Karpas-422 (cell line): ENCODE results near the gene GSK3A. TPM values are rescaled to one million over a fixed set of nuclear protein-coding genes. Genes with fewer than 3 reads are reported as not detected.

Source experiments
- DNase-seq: peaks from one replicate; pipeline ENCODE4 v3.0.0-alpha.2; 2015
- H2AFZ ChIP-seq: fragments of 200-600 bp; sonication (generic); 2 replicates; pipeline ENCODE4 v1.6.1; 2014; ENCODE audit warnings: antibody characterized with exemption, low read length, mixed read lengths
- H3K27ac ChIP-seq: fragments of 200-600 bp; sonication (generic); 2 replicates; pipeline ENCODE4 v1.5.1; 2014; ENCODE audit warnings: mild to moderate bottlenecking, low read length, moderate library complexity
- H3K27me3 ChIP-seq: fragments of 200-600 bp; sonication (generic); 2 replicates; pipeline ENCODE4 v1.6.1; 2014; ENCODE audit warnings: low read length, mixed read lengths
- H3K36me3 ChIP-seq: fragments of 200-600 bp; sonication (generic); 2 replicates; pipeline ENCODE4 v1.6.1; 2014; ENCODE audit warnings: low read length, mixed read lengths; ENCODE audit not compliant: insufficient read depth
- H3K4me1 ChIP-seq: fragments of 200-600 bp; sonication (generic); 2 replicates; pipeline ENCODE4 v1.6.1; 2014; ENCODE audit warnings: mild to moderate bottlenecking, low read length, mixed read lengths
- H3K4me2 ChIP-seq: fragments of 200-600 bp; sonication (generic); 2 replicates; pipeline ENCODE4 v1.6.1; 2014; ENCODE audit warnings: low read length, low read depth, mild to moderate bottlenecking; ENCODE audit not compliant: poor library complexity, severe bottlenecking
- H3K4me3 ChIP-seq: fragments of 200-600 bp; sonication (generic); 2 replicates; pipeline ENCODE4 v1.5.1; 2014; ENCODE audit warnings: mild to moderate bottlenecking, antibody characterized with exemption, low read length, mixed read lengths
- H3K79me2 ChIP-seq: fragments of 200-600 bp; sonication (generic); 2 replicates; pipeline ENCODE4 v1.6.1; 2014; ENCODE audit warnings: mild to moderate bottlenecking, low read length, mixed read lengths
- H3K9ac ChIP-seq: fragments of 200-600 bp; sonication (generic); 2 replicates; pipeline ENCODE4 v1.6.0; 2014; ENCODE audit warnings: low read length
- H3K9me2 ChIP-seq: fragments of 200-600 bp; sonication (generic), shearing (Covaris generic); replicated peaks from 2 replicates; pipeline ENCODE4 v1.6.0; 2014; ENCODE audit warnings: mild to moderate bottlenecking, low read length, moderate library complexity; ENCODE audit not compliant: insufficient read depth
- H3K9me3 ChIP-seq: fragments of 300-700, 200-600 bp; sonication (generic); 2 replicates; pipeline ENCODE4 v1.6.1; 2014; ENCODE audit warnings: low read length, mixed read lengths
- H4K20me1 ChIP-seq: fragments of 200-600 bp; sonication (generic); 2 replicates; pipeline ENCODE4 v1.6.1; 2014; ENCODE audit warnings: mild to moderate bottlenecking, antibody characterized with exemption, low read length, low read depth; ENCODE audit not compliant: insufficient read depth
- total RNA-seq: library from RNA; depleted of rRNA; stranded (reverse); fragments of >200 nt; shearing (Covaris generic); gene quantifications from 2 replicates; pipeline ENCODE4 v1.2.3, GENCODE V29; 2014; ENCODE audit warnings: low replicate concordance; rRNA removed

The GSK3A gene
- total RNA-seq, 1 experiment from 2014 or later = 29.3 TPM

DNA sequence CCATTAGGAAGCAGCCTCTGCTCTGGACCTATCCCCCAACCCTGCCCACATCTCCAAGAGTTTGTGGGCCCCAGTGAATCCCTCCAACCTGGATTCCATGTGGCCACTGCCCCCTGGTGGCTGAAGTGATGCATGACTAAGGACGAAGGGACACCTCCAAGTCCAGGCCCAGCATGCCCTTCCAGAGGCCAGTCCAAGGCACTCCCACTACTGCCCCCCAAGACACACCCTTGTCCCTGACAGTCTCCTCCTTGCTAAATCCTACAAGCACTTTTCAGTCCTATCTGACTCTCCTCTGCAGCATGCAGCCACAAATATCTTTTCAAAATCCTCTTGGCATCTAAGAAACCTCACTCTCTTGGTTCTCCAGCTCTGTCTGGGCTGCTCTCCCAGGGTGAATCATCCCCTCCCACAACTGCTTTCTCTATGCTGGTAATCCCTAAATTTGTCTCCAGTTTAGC, 58.0 kb downstream of the GSK3A start:
- no peak overlapping the region for H3K27ac ChIP-seq
- H2AFZ ChIP-seq = no peak overlapping the region
- peaks cover 26% of the 10 kb centered on the region for H3K4me1 ChIP-seq
- H3K9ac ChIP-seq = no peak overlapping the region
- H3K4me2 ChIP-seq = no peak overlapping the region
- H3K4me3 ChIP-seq = no peak overlapping the region
- H4K20me1 ChIP-seq = no peaks in the 10 kb centered on the region
- H3K27me3 ChIP-seq = no peaks in the 10 kb centered on the region
- no peaks in the 10 kb centered on the region for H3K36me3 ChIP-seq
- no peaks in the 10 kb centered on the region for H3K9me2 ChIP-seq
- no peaks in the 10 kb centered on the region for H3K9me3 ChIP-seq
- peak; percentile 90 for DNase-seq
- H3K79me2 ChIP-seq = no peaks in the 10 kb centered on the region

Other genes with a start within 250 kb of the GSK3A start
- gene ATP1A3, start 248.4 kb downstream of the GSK3A start, total RNA-seq = 22.4 and 26.6 TPM in 2 replicates
- 0.07 and 1.4 TPM in 2 replicates for gene GRIK5, start 172.4 kb downstream of the GSK3A start, total RNA-seq
- 15.1 and 23.5 TPM in 2 replicates for gene ZNF574, start 166.4 kb downstream of the GSK3A start, total RNA-seq
- gene POU2F2, start 110.2 kb downstream of the GSK3A start, total RNA-seq = 61.9 and 69.4 TPM in 2 replicates
- gene DEDD2, start 24.9 kb downstream of the GSK3A start, total RNA-seq = 16.3 and 42.7 TPM in 2 replicates
- 3.4 and 9.1 TPM in 2 replicates for gene ZNF526, start 22.3 kb downstream of the GSK3A start, total RNA-seq
- 36.4 and 53.6 TPM in 2 replicates for gene ERF, start 12.5 kb upstream of the GSK3A start, total RNA-seq
- gene CIC, start 26.6 kb upstream of the GSK3A start, total RNA-seq = 25.0 and 30.6 TPM in 2 replicates
- gene PRR19, start 59.5 kb upstream of the GSK3A start, total RNA-seq = 0.25 and 1.2 TPM in 2 replicates
- gene PAFAH1B3, start 60.0 kb upstream of the GSK3A start, total RNA-seq = 66.2 and 102 TPM in 2 replicates
- 18.7 and 30.5 TPM in 2 replicates for gene TMEM145, start 70.7 kb upstream of the GSK3A start, total RNA-seq
- gene MEGF8, start 83.0 kb upstream of the GSK3A start, total RNA-seq = 6.5 and 15.9 TPM in 2 replicates
- gene CNFN, start 147.7 kb upstream of the GSK3A start, total RNA-seq = not detected in 2 replicates
- 16.3 and 50.6 TPM in 2 replicates for gene LIPE, start 184.8 kb upstream of the GSK3A start, total RNA-seq
- gene CXCL17, start 200.3 kb upstream of the GSK3A start, total RNA-seq = not detected in 2 replicates